ENCODE data around the gene CREB5.

DNA sequence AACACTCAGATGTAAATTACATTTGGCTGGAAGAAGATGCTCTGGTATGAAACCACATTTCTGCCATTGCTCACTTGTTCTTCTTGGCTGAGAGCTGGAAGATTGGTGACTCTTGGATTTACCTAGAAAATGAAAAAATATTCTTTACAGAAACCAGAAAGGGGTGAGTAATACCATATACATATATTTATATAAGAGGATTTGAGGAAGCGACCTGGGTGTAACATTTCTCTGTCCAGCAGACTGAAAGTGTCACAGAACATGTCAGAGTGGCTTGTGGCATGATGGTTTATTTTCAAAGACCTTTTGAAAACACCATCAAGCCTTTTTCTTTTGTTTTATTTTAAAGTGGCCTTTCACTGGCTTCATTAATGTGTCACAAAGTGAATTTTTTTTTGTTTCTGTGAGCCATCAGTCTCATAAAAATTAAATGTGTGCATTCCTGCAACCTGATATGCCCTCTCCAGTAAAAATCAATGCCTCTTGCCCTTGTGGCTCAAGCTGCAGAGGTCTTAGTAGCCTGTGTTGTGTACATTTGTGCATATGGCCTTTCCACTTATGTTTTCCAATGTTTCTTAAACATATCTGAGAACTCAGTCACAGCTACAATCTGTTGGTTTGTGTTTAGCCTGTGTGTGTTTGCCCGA lies 23.5 kb downstream of the CREB5 start:
- no peak for TF ChIP-seq POLR2AphosphoS5 (IDR thresholded peaks at IDR 0.05; ENCODE audit: low read depth, low read length)
- TF ChIP-seq TAF1 (IDR thresholded peaks at IDR 0.05; ENCODE audit: borderline replicate concordance, low read depth, low read length), result no peak

Measured in GM12892 (cell line).